Upper lobe of left lung (tissue), 6 donors: ENCODE measurements around the gene CHCHD6. TPM values are rescaled to one million over a fixed set of nuclear protein-coding genes. Genes with fewer than 3 reads are reported as not detected.

Experiments used
- ATAC-seq, 2 donors: fragments of 200-7000 bp; cut with Tn5 transposase; one replicate each; pipeline ENCODE4 v1.9.1; 2022; ENCODE audit warnings: mild to moderate bottlenecking in 2 of 2, moderate library complexity in 2 of 2; ENCODE audit not compliant: low FRiP score in 2 of 2
- DNase-seq, 2 donors: peaks; one replicate each; pipeline ENCODE4 v3.0.0-alpha.2; 2019 to 2020
- H3K27ac ChIP-seq, 4 donors: fragments of 200-600 bp; sonication (generic); one replicate each; pipeline ENCODE4 v1.5.1; 2016 to 2019
- H3K27me3 ChIP-seq, 4 donors: fragments of 200-600 bp; sonication (generic); one replicate each; pipeline ENCODE4 v1.5.1; 2017 to 2019
- H3K36me3 ChIP-seq, 4 donors: fragments of 200-600 bp; sonication (generic); one replicate each; pipeline ENCODE4 v1.5.1; 2016 to 2019
- H3K4me1 ChIP-seq, 4 donors: fragments of 200-600 bp; sonication (generic); one replicate each; pipeline ENCODE4 v1.5.1; 2018 to 2019
- H3K4me3 ChIP-seq, 4 donors: fragments of 200-600 bp; sonication (generic); one replicate each; pipeline ENCODE4 v1.5.1; 2017 to 2019; ENCODE audit warnings: mild to moderate bottlenecking in 2 of 4, moderate library complexity in 1 of 4
- H3K9me3 ChIP-seq, 4 donors: fragments of 200-600 bp; sonication (generic); one replicate each; pipeline ENCODE4 v1.5.1; 2018 to 2019
- CTCF ChIP-seq, 6 experiments: fragments of 450-650 bp in 4 of 6; fragments of 200-600 bp in 2 of 6; sonication (generic) in 2 of 6; IDR thresholded peaks; one replicate each; pipeline ENCODE4 v1.5.1; 2016 to 2019; ENCODE audit warnings: antibody characterized with exemption in 6 of 6
- EP300 ChIP-seq, 4 donors: sonication (generic); formaldehyde crosslinking; IDR thresholded peaks; one replicate each; pipeline ENCODE4 v1.5.1; 2017; ENCODE audit warnings: antibody characterized with exemption in 4 of 4, control low read depth in 2 of 4
- POLR2A ChIP-seq, 4 donors: fragments of 450-650 bp; IDR thresholded peaks; one replicate each; pipeline ENCODE4 v1.5.1; 2016 to 2017; ENCODE audit warnings: antibody characterized with exemption in 4 of 4, mild to moderate bottlenecking in 2 of 4
- POLR2AphosphoS5 ChIP-seq, 2 donors: sonication (generic); formaldehyde crosslinking; IDR thresholded peaks; one replicate each; pipeline ENCODE4 v1.5.1; 2017; ENCODE audit warnings: antibody characterized with exemption in 2 of 2
- WGBS, 2 donors: methylation state at CpG; one replicate each; pipeline ENCODE4 v1.1.5; 2017 to 2018; 5-methylcytosine and 5-hydroxymethylcytosine counted together
- total RNA-seq, 6 donors: library from RNA; depleted of rRNA in 4 of 6; stranded (reverse); fragments of >200 nt in 4 of 6; gene quantifications; one replicate each; pipeline versions ENCODE4 v1.1.0 to v1.2.1, GENCODE V29; 2016 to 2021
- donor health status: DM: no; HTN: no; CAD: no; lungs with moderate emphysema.
- donor health status: DM: no; HTN: yes; CAD: no; lungs with severe emphysema.

CHCHD6 gene
- total RNA-seq, 6 donors from 2014 or later, result 16.6 to 35.6 (median 21.8) TPM

- TF ChIP-seq CTCF (IDR thresholded peaks at IDR 0.05) (no peak), POLR2A (IDR thresholded peaks at IDR 0.05) (peak in 1 of 4 donors; percentile 38)
Observed at GRCh38 chr3:126947429-126947828, 243.4 kb downstream of the CHCHD6 start.

GRCh38 chr3:126948980-126949535 lies 245.0 kb downstream of the CHCHD6 start:
- H3K4me3 ChIP-seq, result no peak overlapping the region
- WGBS, 2 donors, result 85 to 92% methylated on average over 14 of the region's 14 CpGs
- peaks cover 0 to 3% (median 0%) of the 10 kb centered on the region in 4 donors for H3K4me1 ChIP-seq
- no peaks in the 10 kb centered on the region for H3K27me3 ChIP-seq
- ATAC-seq, result no peak
- no peaks in the 10 kb centered on the region for H3K36me3 ChIP-seq
- H3K27ac ChIP-seq, result no peak overlapping the region
- no peak for TF ChIP-seq POLR2AphosphoS5 (IDR thresholded peaks at IDR 0.05)
- no peak for TF ChIP-seq POLR2A (IDR thresholded peaks at IDR 0.05)
- TF ChIP-seq CTCF (IDR thresholded peaks at IDR 0.05), result no peak
- TF ChIP-seq EP300 (IDR thresholded peaks at IDR 0.05), result no peak
- H3K9me3 ChIP-seq, result no peaks in the 10 kb centered on the region
- DNase-seq, result no peak

More at GRCh38 chr3:126947429-126947828, 243.4 kb downstream of the CHCHD6 start:
- no peaks in the 10 kb centered on the region for H3K9me3 ChIP-seq
- DNase-seq (no peak), ATAC-seq (no peak)
- WGBS, 2 donors, result 58 to 72% methylated on average over 8 of the region's 8 CpGs
- no peaks in the 10 kb centered on the region for H3K27me3 ChIP-seq
- H3K4me3 ChIP-seq, result no peak overlapping the region
- no peak overlapping the region for H3K27ac ChIP-seq
- H3K4me1 ChIP-seq, result peaks cover 0 to 3% (median 0%) of the 10 kb centered on the region in 4 donors
- H3K36me3 ChIP-seq, result no peaks in the 10 kb centered on the region

- 91 to 92% methylated on average over 5 of the region's 5 CpGs for WGBS, 2 donors
Observed at GRCh38 chr3:126951561-126951960, 247.5 kb downstream of the CHCHD6 start.

GRCh38 chr3:126952261-126952982 lies 248.4 kb downstream of the CHCHD6 start:
- TF ChIP-seq POLR2A (IDR thresholded peaks at IDR 0.05), result no peak
- no peak for TF ChIP-seq CTCF (IDR thresholded peaks at IDR 0.05)
- no peak for TF ChIP-seq POLR2AphosphoS5 (IDR thresholded peaks at IDR 0.05)
- TF ChIP-seq EP300 (IDR thresholded peaks at IDR 0.05), result no peak
- Histone ChIP-seq H3K4me3 (no peak overlapping the region), H3K27ac (no peak overlapping the region), H3K9me3 (no peaks in the 10 kb centered on the region), H3K4me1 (peaks cover 0 to 3% (median 0%) of the 10 kb centered on the region in 4 donors), H3K36me3 (no peaks in the 10 kb centered on the region), H3K27me3 (no peaks in the 10 kb centered on the region)
- no peak for DNase-seq
- ATAC-seq, result no peak
- WGBS, 2 donors, result 95 to 98% methylated on average over 9 to 10 of the region's 10 CpGs

More at GRCh38 chr3:126951561-126951960, 247.5 kb downstream of the CHCHD6 start:
- Histone ChIP-seq H3K27ac (no peak overlapping the region), H3K4me1 (peaks cover 0 to 3% (median 0%) of the 10 kb centered on the region in 4 donors), H3K9me3 (no peaks in the 10 kb centered on the region), H3K36me3 (no peaks in the 10 kb centered on the region), H3K27me3 (no peaks in the 10 kb centered on the region), H3K4me3 (no peak overlapping the region)
- TF ChIP-seq CTCF (IDR thresholded peaks at IDR 0.05), result no peak
- no peak for TF ChIP-seq POLR2AphosphoS5 (IDR thresholded peaks at IDR 0.05)
- no peak for TF ChIP-seq POLR2A (IDR thresholded peaks at IDR 0.05)
- no peak for TF ChIP-seq EP300 (IDR thresholded peaks at IDR 0.05)
- DNase-seq (no peak), ATAC-seq (no peak)
